ENCODE measurements around the gene HMCN1. TPM values are rescaled to one million over a fixed set of nuclear protein-coding genes. Genes with fewer than 3 reads are reported as not detected.

HMCN1 gene
- total RNA-seq, 1 donor from 2014 or later, result 8.9 TPM

GRCh38 chr1:185716095-185716494, 18.1 kb upstream of the HMCN1 start:
- no peak for TF ChIP-seq CTCF (IDR thresholded peaks at IDR 0.05; ENCODE audit: borderline replicate concordance)
- Histone ChIP-seq H3K4me3 (no peak overlapping the region), H3K36me3 (no peaks in the 10 kb centered on the region), H3K9me3 (replicated peaks) (no peaks in the 10 kb centered on the region), H3K27me3 (ENCODE audit: low read depth) (no peaks in the 10 kb centered on the region), H3K27ac (replicated peaks) (no peak overlapping the region), H3K4me1 (peaks cover 8% of the 10 kb centered on the region)
- no peak for DNase-seq
- intact Hi-C loops (cut with micrococcal nuclease), result no loop called here

GRCh38 chr1:185719021-185719420, 15.2 kb upstream of the HMCN1 start:
- Histone ChIP-seq H3K27ac (replicated peaks) (no peak overlapping the region), H3K4me1 (peaks cover 10% of the 10 kb centered on the region), H3K27me3 (ENCODE audit: low read depth) (no peaks in the 10 kb centered on the region), H3K9me3 (replicated peaks) (no peaks in the 10 kb centered on the region), H3K36me3 (no peaks in the 10 kb centered on the region), H3K4me3 (no peak overlapping the region)
- peak; percentile 17 for TF ChIP-seq CTCF (IDR thresholded peaks at IDR 0.05; ENCODE audit: borderline replicate concordance)
- DNase-seq, result no peak
- intact Hi-C loops (cut with micrococcal nuclease), result no loop called here

GRCh38 chr1:185720633-185721272, 13.4 kb upstream of the HMCN1 start:
- H3K4me1 ChIP-seq, result peaks cover 10% of the 10 kb centered on the region
- intact Hi-C loops (cut with micrococcal nuclease), result loop anchor here (5.0 kb wide), 1 partner anchor 492 kb away; no protein-coding TSS in a partner anchor
- no peak overlapping the region for H3K4me3 ChIP-seq
- no peak for DNase-seq
- H3K27ac ChIP-seq (replicated peaks), result no peak overlapping the region
- no peaks in the 10 kb centered on the region for H3K9me3 ChIP-seq (replicated peaks)
- no peaks in the 10 kb centered on the region for H3K36me3 ChIP-seq
- no peaks in the 10 kb centered on the region for H3K27me3 ChIP-seq (ENCODE audit: low read depth)
- peak; percentile 73 for TF ChIP-seq CTCF (IDR thresholded peaks at IDR 0.05; ENCODE audit: borderline replicate concordance)

GRCh38 chr1:185721553-185721952, 12.6 kb upstream of the HMCN1 start:
- H3K27me3 ChIP-seq (ENCODE audit: low read depth), result no peaks in the 10 kb centered on the region
- H3K27ac ChIP-seq (replicated peaks), result no peak overlapping the region
- no peak for DNase-seq
- no peaks in the 10 kb centered on the region for H3K36me3 ChIP-seq
- peaks cover 10% of the 10 kb centered on the region for H3K4me1 ChIP-seq
- H3K9me3 ChIP-seq (replicated peaks), result no peaks in the 10 kb centered on the region
- H3K4me3 ChIP-seq, result no peak overlapping the region
- intact Hi-C loops (cut with micrococcal nuclease), result loop anchor here (5.0 kb wide), 1 partner anchor 491 kb away; no protein-coding TSS in a partner anchor
- no peak for TF ChIP-seq CTCF (IDR thresholded peaks at IDR 0.05; ENCODE audit: borderline replicate concordance)

GRCh38 chr1:185722098-185722497, 12.1 kb upstream of the HMCN1 start:
- Histone ChIP-seq H3K27ac (replicated peaks) (no peak overlapping the region), H3K4me3 (no peak overlapping the region), H3K4me1 (peaks cover 10% of the 10 kb centered on the region), H3K27me3 (ENCODE audit: low read depth) (no peaks in the 10 kb centered on the region), H3K36me3 (no peaks in the 10 kb centered on the region), H3K9me3 (replicated peaks) (no peaks in the 10 kb centered on the region)
- intact Hi-C loops (cut with micrococcal nuclease), result loop anchor here (5.0 kb wide), 1 partner anchor 490 kb away; no protein-coding TSS in a partner anchor
- TF ChIP-seq CTCF (IDR thresholded peaks at IDR 0.05; ENCODE audit: borderline replicate concordance), result no peak
- DNase-seq, result no peak
